Mucosa of descending colon (tissue), 3 donors: ENCODE measurements around the gene IGSF8. TPM values are rescaled to one million over a fixed set of nuclear protein-coding genes. Genes with fewer than 3 reads are reported as not detected.
A peak's percentile ranks its signal among the peaks of the same experiment; 100 is the strongest.

Experiments
- ATAC-seq: fragments of 200-7000 bp; cut with Tn5 transposase; one replicate; pipeline ENCODE4 v1.9.1; 2020; ENCODE audit warnings: mild to moderate bottlenecking, moderate library complexity
- DNase-seq, 3 donors: peaks; one replicate each; pipeline ENCODE4 v3.0.0-alpha.2; 2020
- H3K36me3 ChIP-seq: fragments of 200-600 bp; one replicate; pipeline ENCODE4 v1.8.0; 2021; ENCODE audit warnings: low read depth, mild to moderate bottlenecking
- H3K4me1 ChIP-seq: fragments of 200-600 bp; one replicate; pipeline ENCODE4 v1.8.0; 2021; ENCODE audit warnings: low read depth, mild to moderate bottlenecking
- H3K4me3 ChIP-seq: fragments of 200-600 bp; one replicate; pipeline ENCODE4 v1.8.0; 2021; ENCODE audit warnings: mild to moderate bottlenecking
- H3K9me3 ChIP-seq: fragments of 200-600 bp; one replicate; pipeline ENCODE4 v1.8.0; 2021; ENCODE audit warnings: mild to moderate bottlenecking
- intact Hi-C, 2 donors: fragments of 100-400 bp; cut with DNase I in 1 of 2; cut with micrococcal nuclease in 1 of 2; formaldehyde crosslinking; loops; one replicate each; pipeline versions ENCODE4 v1.11.0 to v1.11.1; 2022; cut with DNase I, micrococcal nuclease
- total RNA-seq, 3 donors: library from RNA; stranded (reverse); fragmentation: NEBNext Ultra II Directional in 2 of 3; extraction: Animal tissue kit (Norgen Biotek cat#: 25700) in 2 of 3; gene quantifications; one replicate each; pipeline versions ENCODE4 v1.2.1 to v1.2.4, GENCODE V29; 2021 to 2023
- TF ChIP-seq, protein P1 (sequence below): fragments of 200-600 bp; IDR thresholded peaks from one replicate; pipeline ENCODE4 v1.8.0; 2022; ENCODE audit warnings: antibody characterized with exemption, mild to moderate bottlenecking
- donor health status: DM: no; HTN: no; CAD: no; lungs with moderate emphysema.
- donor health status: DM: no; HTN: no; CAD: no.
- donor health status: DM: no; HTN: yes; CAD: no.

IGSF8 gene
- total RNA-seq, 3 donors from 2014 or later: 38.3 to 65.0 (median 39.1) TPM

DNA sequence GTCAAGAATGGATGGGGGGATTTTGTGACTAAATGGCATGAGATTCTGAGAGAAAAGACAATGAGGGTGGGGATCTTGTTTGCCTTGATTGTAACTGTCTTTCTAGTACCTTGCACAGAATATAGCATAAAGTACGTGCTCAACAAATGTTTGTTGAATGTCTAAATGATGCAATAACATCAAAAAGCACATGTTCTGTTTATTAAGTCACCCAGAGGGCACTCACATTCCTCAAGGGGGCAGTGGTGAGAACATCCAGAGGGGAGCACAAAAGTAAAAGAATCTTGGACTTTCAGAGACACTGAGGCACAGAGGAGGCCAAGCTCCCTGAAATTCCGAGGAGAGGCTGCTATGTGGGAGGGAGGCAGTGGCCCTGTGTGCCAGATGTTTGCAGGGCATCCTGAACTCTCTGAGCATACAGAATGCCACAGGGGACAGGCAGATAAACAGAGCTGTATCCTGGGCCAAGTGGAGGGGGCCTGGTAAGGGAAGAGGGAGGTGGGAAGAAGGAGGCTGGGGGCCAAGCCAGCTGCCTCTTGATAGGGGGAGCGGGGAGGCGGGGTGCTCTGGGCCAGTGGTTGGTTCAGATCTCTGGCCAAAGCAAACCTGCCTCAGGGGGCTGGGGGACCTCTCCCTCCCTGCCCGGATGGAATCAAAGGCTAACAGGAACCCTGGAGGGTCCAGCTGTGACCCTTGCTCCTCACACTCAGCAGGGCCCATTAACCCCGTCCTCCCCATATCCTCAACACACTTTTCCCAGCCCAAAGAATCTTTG lies 10.7 kb upstream of the IGSF8 start:
- H3K9me3 ChIP-seq: no peaks in the 10 kb centered on the region
- no peaks in the 10 kb centered on the region for H3K4me1 ChIP-seq
- no peaks in the 10 kb centered on the region for H3K36me3 ChIP-seq
- intact Hi-C loops: no loop called here
- TF ChIP-seq, protein P1, sequence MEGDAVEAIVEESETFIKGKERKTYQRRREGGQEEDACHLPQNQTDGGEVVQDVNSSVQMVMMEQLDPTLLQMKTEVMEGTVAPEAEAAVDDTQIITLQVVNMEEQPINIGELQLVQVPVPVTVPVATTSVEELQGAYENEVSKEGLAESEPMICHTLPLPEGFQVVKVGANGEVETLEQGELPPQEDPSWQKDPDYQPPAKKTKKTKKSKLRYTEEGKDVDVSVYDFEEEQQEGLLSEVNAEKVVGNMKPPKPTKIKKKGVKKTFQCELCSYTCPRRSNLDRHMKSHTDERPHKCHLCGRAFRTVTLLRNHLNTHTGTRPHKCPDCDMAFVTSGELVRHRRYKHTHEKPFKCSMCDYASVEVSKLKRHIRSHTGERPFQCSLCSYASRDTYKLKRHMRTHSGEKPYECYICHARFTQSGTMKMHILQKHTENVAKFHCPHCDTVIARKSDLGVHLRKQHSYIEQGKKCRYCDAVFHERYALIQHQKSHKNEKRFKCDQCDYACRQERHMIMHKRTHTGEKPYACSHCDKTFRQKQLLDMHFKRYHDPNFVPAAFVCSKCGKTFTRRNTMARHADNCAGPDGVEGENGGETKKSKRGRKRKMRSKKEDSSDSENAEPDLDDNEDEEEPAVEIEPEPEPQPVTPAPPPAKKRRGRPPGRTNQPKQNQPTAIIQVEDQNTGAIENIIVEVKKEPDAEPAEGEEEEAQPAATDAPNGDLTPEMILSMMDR: peak; percentile 16
- no peak overlapping the region for H3K4me3 ChIP-seq
- no peak for ATAC-seq
- no peak for DNase-seq

DNA sequence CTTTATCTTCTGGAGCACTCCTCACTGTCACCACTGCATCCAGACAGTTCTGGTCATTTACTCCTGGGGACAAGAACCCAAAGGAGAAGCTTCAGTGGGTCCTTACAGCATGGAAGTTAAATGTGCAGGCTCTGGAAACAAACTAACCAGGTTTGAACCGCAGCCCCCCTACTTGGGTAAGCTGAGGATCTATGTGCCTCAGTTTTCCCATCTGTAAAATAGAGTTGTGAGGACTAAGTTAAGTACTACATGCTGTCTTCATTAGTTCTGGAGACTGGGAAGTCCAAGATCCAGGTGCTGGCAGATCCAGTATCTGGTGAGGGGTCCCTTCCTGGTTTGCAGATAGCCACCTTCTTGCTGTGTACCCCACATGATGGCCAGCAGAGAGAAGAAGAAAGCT lies 9.1 kb upstream of the IGSF8 start:
- H3K4me1 ChIP-seq: no peaks in the 10 kb centered on the region
- no peak overlapping the region for H3K4me3 ChIP-seq
- TF ChIP-seq, protein P1: no peak
- ATAC-seq (no peak), DNase-seq (no peak)
- no peaks in the 10 kb centered on the region for H3K9me3 ChIP-seq
- intact Hi-C loops: no loop called here
- H3K36me3 ChIP-seq: no peaks in the 10 kb centered on the region

DNA sequence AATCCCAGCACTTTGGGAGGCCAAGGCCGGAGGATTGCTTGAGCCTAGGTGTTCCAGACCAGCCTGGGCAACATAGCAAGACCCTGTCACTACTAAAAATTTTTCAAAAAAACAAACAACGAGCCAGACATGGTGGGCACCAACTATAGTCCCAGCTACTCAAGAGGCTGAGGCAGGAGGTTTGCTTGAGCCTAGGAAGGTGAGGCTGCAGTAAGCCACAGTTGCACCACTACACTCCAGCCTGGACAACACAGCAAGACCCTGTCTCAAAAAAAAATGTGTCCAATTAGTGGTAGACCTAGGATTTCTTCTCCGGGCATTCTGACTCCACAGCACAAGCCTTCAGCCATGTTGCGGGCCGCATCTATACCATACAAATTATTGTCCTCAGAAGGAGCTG lies 6.7 kb upstream of the IGSF8 start:
- Histone ChIP-seq H3K4me1 (peaks cover 6% of the 10 kb centered on the region), H3K36me3 (no peaks in the 10 kb centered on the region), H3K4me3 (no peak overlapping the region), H3K9me3 (no peaks in the 10 kb centered on the region)
- DNase-seq (no peak), ATAC-seq (no peak)
- TF ChIP-seq, protein P1: no peak
- intact Hi-C loops: no loop called here

DNA sequence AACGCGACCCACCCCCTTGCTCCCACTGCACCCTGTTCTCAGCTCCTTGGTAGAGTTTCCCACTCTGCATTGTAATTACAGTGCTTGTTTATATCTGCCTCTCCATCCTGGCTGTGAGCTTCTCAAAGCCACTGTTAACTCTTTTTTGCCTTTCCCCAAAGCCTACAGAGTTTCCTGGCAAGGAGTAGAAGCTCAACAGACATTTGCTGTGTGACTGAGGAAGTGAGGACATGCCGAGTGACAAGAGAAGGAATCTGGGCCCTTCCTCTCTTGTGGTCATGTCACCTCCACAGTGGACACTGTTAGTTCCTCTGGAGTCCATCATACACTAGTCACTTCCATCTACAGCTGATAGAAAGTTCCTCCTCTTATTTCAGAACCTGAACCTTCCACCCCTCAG lies 6.1 kb upstream of the IGSF8 start:
- Histone ChIP-seq H3K36me3 (no peaks in the 10 kb centered on the region), H3K9me3 (no peaks in the 10 kb centered on the region), H3K4me1 (peaks cover 6% of the 10 kb centered on the region), H3K4me3 (no peak overlapping the region)
- intact Hi-C loops: no loop called here
- ATAC-seq (no peak), DNase-seq (no peak)
- TF ChIP-seq, protein P1: no peak

DNA sequence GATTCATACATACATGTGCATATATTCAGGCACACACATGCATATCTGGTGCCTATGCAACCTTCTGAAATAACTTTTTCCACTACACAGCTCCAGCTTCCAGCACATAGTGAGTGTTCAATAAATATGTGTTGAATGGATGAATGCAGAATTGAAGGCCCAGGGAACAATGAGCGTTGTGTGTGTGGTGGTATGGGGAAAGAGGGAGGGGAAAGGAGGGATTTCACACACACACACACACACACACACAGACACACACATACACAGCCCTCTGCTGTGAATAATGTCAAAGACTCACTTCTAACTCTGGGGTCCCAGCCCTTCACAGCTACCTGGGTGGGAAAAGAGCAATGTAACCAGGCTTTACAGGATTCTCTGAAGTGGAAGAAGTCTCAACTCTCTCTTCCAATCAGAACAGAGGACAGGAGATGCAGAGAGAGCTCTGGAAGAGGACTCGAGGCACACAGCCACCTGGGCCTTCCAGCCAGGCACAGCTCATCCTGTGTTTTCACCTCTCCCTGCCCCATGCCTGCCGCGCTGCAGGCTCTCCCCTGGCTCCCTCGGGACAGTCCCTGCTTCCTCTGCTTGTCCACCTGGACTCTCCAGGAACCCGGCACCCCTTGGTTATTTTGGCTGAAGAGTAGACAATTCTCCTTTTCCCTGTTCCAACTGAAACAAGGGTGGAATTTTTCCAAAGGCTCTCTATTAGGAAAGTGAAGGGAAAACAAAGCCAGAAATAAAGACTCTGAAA lies 5.4 kb upstream of the IGSF8 start:
- DNase-seq (no peak), ATAC-seq (no peak)
- Histone ChIP-seq H3K4me1 (peaks cover 11% of the 10 kb centered on the region), H3K4me3 (no peak overlapping the region), H3K9me3 (no peaks in the 10 kb centered on the region), H3K36me3 (no peaks in the 10 kb centered on the region)
- intact Hi-C loops: no loop called here
- TF ChIP-seq, protein P1: no peak
